Stimulated activated CD4-positive, alpha-beta T cell treated with anti-CD3 and anti-CD28 coated beads, Interleukin-4, amount 100 ng/mL, for 4 hours (primary cell): ENCODE data around the gene SOX9.

Experiments used
- DNase-seq, 2 experiments: peaks; one replicate each; pipeline ENCODE4 v3.0.0-alpha.2; 2020

Gene SOX9

DNA sequence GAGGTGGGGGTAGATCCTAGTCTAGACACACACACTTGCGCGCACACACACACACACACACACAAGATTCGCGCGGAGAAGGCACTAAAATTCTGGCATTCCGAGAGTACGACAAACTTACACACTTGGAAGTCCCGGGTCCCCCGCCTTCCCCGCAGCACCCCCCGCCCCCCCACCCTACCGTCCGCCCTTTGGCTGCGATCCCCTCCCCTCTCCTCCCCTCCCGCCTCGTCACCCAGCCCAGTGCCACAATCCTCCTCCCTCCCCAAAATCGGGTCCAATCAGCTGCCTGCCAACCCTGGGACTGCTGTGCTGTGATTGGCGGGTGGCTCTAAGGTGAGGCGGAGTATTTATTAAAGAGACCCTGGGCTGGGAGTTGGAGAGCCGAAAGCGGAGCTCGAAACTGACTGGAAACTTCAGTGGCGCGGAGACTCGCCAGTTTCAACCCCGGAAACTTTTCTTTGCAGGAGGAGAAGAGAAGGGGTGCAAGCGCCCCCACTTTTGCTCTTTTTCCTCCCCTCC lies at the start of gene SOX9:
TSS of gene SOX9 (plus strand) at position 379 of the 522 bp plus-strand sequence. CDS start 372 bp downstream, outside the sequence.
- no peak for DNase-seq

DNA sequence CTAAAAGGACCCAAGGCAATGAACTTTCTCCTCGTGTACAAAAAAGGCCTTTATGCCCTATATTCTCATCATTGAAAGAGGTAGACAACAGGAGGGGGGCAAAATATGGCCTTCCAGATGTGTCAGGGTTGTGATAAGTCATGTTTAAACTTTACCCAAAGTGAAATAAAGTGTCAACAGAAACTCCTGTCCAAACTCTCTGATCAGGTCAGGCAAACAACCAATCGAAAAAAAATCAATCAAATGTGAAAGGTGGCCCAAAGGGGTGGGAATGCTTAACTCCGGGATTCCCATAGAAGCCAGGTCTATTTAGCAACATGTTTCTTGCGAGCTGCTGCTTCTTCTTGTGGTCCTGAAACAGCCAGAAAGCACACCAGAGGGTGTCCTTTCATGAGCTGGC lies 49.5 kb upstream of the SOX9 start:
- DNase-seq = no peak

DNA sequence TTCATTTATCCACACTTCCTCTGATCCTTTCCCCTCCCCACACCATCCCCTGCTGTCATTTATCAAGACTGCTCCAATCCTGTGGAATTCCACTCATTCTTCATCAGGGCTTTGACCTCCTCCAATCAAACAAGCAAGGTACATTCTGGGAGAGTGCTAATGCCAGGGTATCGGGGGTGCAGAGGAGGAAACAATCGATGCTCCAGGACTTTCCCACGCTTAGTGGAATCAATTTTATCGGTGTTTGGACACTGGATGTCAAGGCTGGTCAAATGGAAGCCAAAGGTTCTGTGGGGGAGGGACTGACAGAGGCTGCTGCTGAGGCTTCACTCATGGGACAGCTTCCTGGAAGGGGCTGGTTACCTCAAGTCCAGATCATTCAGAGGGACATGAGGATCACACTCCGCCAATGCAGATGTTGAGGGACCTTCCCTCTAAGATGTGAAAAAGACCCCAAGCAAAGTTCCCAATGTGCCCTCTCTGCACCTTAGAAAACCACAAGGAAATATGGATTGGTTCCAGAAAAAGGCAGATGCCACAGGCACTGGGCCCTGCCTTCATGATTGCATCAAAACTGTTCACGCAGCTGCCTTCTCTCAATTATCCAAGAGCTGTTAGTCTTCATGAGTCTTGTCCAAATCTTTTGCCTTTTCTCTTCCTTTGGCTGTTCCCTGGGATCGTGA lies 44.7 kb upstream of the SOX9 start:
- no peak for DNase-seq

DNA sequence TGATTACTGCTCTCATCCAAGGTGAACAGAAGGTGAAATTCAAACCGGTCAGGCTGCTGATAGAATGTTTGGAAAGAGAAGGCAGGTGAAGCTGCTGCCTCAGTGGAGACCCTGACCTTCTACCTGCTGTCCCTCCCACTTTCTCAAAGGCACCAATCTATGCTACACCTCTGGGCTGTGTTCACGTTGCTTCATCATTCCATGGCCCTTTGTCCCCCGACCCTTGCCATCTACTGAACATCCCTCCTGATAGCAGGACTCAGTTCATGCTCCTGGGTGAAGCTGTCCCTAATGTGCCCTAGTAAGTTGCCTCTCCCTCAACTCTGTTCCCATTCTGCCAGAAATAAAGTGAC lies 44.2 kb upstream of the SOX9 start:
- DNase-seq = no peak

DNA sequence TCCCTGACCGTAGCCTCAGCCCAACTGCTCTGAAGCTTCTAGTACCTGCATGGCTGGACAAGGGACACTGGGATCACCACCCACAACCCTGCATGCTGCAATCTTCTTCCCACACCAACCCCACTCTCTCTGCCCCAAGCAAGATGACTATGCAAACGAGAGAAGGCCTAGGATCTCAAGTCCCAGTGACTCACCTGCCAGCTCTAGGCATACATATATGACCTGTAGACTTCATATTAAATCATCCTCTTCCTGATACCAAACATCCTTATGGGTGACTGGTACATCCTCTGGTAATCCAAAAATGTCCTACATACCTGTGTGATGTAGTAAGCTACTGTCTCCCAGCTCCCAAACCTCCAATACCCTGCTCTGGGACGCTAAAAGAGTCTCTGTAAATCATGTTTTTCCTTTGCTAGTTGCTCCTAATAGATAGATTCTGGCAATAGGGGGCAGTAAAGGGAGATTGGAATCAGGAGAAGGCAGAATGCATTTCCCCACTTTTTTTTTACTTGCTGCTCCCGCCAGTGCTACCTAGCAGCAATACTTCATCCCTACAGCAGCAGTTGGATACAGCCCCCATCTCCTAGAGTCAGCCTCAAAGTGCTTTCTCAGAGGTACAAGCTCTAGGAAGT lies 43.4 kb upstream of the SOX9 start:
- DNase-seq = no peak

DNA sequence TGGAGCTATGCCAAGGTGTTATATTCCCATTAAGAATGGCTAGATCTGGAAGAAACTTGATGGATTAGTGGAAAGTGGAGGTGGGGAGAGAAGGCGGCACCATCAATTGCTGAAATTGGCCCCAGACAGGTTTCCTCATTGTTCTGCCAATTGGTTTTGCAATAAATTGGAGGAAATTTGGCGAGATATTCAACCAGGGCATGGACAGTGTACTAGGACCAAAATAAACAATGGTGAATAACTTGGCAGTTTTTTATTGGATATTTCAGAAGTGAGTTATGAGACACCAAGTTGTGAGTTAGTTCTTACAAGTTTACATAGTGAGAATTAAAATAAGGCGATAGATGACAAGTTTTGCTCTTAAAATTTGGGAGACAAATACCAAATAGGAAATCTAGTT lies 41.1 kb upstream of the SOX9 start:
- DNase-seq = no peak

DNA sequence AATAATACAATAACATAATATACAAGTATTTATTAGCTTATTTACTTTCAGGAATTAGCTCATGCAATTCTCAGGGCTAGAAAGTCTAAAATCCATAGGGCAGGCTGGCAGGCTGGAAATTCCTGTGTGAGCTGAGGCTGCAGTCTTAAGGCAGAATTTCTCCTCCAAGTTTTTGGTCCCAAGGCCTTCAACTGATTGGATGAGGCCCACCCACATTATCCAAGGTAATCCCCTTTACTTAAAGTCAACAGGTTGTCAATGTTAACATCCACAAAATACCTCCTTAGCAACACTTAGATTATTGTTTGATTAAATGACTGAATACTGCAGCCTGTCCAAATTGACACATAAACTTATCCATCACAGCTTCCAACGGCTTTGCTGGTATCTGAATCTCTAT lies 32.9 kb upstream of the SOX9 start:
- DNase-seq = no peak

DNA sequence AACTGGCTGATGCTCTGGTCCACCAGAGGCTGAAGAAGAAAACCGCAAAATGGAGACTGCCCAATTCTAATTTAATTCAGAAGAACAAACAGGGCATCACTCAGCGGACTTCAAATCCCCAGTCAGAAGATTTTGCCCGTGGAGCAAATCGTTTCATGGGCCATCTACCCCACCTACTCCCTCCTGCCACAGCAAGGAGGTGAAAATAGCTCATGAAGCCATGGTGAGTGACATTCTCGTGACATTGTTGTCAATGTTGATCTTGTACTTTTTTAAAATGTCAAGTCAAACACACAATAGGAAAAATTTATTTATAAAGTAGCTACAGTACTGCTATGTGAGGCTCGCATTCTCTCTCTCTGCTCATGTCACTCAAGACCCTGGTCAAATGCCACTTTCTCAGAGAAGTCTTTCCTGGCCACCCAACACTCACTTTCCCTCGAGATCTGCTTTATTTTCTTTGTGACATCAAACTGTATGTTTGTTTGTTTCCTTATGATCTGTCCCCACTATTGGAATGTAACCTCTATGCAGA lies 31.3 kb upstream of the SOX9 start:
- DNase-seq = no peak

DNA sequence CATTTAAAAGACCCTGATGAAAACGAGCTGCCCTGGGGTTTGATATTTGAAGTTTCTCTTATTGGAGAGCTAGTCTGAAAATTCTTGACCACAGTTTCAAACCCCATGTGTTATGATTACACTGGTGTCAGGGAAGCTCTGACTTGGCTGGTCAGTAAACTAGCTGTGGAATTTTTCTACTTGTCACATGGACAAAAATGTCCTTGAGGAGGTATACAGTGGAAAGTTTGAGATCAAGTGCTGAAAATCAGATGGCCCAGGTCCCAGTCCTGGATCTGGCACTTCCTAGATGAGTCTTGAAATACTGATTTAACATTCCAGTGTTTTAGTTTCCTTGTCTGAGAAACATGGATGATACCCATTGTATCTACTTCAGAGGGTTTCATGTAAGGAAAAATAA lies 30.7 kb upstream of the SOX9 start:
- no peak for DNase-seq

DNA sequence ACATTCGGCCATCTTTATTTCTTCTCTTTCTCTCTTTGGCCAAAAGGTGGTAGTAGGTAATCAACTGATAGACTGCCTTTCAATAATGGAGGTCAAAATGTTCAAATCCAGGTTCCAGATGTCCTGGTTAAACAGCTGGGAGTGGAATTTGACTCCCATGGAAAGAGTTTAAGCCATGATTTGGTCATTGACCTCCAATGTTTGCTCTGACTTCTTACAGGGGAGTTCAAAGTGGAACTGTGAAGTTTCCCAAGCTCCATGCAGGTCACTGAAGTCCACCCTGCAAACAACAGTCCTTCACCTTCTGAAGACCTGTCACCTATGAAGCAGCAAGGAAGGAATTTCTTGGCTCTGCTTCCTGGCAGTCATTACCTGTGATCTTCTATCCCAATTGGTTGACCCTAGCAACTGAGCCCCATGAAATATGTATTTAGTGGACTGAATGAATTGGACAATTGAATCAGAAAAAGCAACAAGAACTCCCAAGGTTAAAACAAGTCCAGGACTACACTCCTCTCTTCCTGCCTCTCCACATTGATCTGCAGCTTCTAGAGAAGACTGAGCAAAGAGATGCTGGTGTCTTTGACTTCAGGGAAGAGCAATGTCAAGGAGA lies 28.0 kb upstream of the SOX9 start:
- DNase-seq = no peak

DNA sequence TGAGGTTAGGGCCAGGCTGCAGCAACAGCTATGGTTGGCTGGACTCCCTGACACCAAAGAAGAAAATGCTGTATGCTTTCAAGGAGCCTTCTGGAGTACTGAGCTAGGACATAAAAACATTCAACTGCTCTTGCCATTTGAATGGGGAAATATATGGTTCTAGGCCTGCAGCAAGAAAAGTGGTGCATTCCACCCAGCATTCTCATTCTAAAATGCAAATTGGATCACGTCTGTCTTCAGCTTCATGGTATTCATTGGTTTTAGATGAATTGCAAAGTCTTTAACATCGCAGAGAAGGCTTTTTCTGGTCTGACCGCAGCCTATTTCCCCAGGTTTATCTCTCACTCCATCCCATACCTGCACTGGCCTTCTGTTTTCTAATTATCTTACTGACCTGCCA lies 27.1 kb upstream of the SOX9 start:
- no peak for DNase-seq

DNA sequence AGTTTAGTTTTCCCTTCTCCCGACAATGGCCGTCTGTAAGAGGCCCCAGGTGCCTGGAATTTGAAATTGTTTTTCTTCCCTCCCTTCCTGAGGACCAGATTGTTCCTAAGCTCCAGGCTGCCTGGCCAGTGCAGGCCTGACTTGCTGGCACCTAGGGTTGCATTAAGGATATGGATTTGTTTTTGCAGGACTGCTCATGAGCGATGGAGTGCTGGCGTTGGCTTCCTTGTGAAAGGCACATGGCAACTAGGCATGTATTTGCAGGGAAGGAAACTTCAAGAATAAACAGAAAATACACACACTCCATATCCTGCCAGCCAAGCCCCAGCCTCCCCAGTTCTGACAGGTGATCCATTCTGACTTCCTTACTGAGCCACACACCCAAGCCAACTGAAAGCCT lies 25.5 kb upstream of the SOX9 start:
- DNase-seq = no peak

DNA sequence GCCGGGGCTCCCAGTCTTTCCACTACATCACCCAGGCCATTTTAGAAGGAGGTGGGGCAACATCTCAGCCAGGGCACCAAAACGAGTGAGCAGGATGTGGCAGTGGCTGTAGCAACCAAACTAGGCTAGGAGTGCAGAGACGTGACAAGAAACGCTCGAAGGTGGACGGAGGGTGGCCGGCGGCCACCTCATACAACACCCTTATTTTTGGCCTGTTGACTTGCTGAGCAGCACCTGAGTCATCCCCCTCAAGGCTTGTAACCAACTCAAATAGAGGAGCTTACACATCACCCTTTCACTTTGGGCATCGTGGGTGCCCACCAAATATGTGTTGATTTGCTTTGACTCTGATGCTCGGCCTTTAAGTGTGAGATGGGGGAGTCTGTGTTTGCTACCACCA lies 23.7 kb upstream of the SOX9 start:
- DNase-seq = no peak

DNA sequence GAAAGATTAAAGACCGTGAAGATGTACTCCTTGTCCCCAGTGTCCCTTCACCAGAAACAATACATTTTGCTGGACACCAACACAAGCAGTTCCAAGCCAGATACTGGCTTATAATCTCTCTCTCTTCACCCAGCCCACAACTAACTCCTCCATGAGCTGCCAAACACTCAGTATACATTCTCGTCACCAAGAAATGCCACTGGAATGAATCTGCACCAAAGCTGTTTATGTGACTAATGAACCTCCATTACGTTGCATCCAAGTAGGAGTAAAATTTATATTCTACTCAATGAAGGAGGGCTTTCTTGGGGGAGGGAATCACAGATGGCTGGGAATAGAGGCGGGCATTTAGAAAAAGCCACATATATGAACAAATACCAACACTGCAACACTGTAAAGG lies 20.9 kb upstream of the SOX9 start:
- DNase-seq = no peak

DNA sequence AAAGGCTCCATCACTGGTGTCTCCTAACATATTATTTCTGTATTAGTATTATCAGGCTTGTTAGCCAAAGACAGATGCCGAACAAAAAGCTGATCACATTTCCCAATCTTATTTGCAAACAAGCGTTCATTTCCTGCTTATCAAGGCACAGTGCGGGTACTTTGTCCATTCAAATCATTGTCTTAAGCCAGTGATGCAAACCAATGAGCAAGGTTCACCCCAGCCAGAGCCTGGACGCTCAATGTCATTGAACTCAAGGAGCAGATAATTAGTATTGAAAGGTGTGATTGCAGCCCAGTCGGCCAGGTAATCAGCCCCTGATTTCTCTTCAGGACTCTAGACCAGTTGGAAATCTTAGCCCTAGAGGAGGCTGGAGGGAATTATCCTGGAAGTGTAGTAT lies 20.4 kb upstream of the SOX9 start:
- DNase-seq = no peak

DNA sequence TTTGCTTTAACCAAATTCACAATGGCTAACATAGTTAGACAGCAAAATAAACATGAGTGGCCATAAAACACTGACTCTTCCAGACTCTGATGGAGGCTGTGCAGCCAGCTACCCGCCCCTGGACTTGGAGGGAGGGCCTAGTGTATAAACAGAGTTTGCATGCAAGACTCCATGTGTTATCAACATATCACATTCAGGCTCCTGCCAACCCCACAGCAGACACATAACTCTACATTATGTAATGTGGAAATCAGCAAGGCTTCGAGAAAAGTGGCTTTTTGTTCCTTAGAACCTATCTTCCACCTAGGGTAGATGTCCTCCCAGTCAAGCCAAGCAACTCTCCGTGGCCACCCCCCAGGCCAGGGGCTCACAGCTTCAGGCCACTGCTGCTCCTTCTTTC lies 19.3 kb upstream of the SOX9 start:
- DNase-seq = no peak

DNA sequence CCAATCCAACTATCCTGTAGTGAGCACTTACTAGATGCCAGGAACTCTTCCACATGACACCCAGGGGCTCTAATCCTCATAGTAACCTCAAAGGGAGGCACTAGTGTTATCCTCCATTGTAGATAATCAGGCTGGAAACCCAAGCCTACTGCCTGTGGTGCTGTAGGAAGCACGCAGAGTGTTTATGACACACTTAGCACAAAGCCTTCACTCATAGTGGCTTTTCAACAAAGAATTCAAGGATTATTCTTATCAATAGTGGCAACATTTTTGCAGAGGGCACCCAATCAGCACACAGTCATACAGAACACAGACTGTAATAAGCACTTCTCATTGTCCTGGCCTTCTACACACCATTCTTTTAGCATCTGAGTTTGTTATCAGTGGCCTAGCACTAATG lies 18.5 kb upstream of the SOX9 start:
- no peak for DNase-seq

DNA sequence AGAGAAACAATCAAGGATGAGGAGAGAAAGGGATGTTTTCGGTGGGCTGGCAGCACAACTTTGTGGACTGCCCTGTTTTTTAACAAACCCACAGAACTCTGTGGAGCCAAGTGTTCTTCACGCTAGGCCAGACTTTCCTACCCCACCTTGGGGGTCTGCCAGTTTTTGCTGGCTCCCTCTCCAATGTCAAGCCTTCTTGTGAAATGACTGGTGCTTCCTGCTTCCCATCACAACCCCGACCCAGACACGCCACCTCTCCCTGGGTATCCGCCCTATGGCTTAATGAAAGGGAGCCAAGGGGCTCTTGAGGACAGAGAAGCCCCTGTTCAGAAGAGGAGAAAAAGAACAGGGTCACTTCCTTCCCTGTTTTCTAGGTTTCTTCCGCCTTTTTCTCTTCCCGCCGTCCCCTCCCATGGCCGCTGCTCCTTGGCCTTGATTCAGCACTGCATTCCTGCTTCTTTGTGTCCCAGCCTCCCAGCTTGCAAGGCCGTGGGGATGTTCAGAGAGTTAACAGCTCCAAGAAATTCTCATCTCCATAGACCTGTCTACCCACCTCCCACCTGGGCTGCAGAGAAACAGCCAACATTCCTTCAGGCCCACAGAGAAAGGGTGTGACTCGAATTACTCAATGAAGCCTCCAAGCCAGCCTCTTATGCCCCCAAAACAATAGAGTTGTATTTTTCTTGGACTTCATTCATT lies 16.5 kb upstream of the SOX9 start:
- no peak for DNase-seq

DNA sequence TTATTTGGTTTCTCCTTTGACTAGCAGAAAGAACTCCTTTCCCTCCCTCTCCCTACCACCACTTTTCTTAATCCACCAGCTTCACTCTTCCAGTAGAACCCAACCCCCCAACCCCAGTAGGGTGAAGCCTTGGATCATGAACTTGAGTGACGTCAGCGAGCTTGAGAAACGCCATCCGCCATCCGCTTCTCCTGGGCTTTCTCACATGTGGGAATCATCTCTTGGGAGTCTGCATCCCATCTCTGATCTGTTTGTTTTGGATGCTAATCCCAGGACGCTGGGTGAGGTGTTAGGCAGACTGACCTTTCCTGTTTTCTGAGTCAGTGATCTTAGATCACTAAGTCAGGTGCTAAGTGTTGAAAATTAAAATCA lies 16.0 kb upstream of the SOX9 start:
- no peak for DNase-seq

DNA sequence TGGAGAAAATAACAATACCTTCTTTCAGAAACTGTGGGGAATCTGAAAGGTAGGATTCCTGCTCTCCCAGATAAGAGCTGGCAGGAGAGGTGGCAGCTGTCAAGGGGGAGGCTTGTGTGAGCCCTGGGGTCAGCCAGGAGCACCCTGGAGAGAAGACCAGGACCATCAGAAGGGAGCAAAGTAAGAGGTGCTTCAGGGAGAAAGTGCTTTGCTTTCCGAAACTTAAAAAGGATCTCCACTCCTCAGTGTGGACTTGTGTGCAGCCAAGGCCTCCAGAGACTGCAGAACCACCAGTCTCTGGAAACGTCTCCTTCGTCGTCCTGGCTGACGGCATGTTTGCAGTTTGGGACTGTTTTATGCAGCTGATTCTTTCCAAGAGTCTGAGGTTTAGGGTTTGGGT lies 13.7 kb upstream of the SOX9 start:
- no peak for DNase-seq

DNA sequence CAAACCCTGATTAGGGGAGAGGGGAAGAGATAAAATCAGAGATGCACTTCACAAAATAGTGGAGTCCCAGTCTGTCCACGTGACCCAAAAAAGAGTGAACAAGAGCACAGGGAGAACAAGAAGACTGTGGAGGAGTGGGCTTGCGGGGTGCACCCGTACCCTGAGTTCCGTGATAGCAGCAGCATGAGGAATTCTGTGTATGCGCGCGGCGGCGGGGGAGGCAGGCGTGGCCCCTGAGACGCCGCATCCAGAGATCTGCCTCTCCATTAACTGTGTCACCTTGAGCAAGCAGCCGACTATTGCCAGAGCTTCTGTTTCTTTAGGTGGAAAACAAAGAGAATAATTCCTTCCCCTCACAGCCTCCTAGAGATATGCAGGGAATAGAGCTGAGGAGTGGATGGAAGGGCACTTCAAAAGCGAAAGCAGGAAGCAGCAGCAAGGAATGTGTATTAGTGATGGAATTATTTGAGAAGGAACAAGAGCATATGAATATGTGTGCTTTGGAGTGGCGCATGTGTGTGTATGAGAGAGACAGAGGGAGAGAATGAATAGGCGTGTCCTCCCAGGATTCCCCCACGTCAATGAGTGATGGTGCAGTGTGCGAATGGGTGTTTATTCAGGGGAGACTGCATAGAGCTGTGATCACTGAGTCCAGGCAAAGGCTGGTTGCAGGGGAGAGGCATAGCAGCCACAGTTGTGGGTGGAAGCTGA lies 10.4 kb upstream of the SOX9 start:
- DNase-seq = no peak

DNA sequence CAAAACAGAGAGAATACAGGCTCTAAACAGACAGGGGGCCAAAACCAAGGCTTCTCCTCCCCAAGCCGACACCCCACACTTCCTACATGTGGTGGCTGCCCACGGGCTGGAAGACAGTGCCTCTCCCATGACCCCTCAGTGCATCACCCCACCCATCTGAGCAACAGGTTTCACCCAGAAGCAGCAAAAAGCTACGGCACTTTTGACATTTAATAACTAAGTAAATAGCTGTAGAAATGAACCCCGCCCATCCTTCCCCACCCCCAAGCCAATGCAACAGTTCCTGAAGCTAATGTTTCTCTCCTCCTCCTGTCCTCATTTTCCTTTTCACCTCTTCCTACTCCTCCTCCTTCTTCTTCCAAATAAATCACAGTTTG lies 9.9 kb upstream of the SOX9 start:
- DNase-seq = no peak

DNA sequence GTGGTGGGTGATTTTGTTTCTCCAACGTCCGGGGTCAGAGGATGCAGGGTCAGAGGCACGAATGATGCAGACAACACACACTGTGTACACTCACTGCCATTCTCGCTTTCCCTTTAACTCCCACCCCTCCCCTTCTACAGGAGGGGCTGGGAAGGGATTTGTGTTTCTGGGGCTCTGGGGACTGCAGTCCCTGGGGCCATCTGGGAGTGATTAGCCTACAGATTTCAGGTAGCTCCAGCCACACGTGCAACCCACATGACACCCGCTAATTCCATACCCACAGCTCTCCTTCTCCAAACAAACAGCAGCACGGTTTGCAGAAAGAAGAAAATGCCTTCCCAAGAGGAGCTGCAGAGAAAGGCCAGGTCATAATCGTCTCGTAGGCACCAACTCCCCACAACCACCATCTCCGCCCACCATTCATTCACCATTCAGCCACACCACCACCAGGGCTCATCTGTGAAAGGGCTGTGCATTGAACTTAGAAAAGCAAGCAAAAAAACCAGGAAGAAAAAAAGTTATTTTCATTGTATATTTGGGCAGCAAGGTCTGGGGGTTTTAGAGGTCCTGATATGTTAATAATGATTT lies 9.4 kb upstream of the SOX9 start:
- no peak for DNase-seq
